Stimulated activated CD8-positive, alpha-beta memory T cell treated with anti-CD3 and anti-CD28 coated beads, Interleukin-7, amount 100 ng/mL, for 48 hours (primary cell): Measurements from ENCODE around the gene SAA1.

Experiments used
- DNase-seq, 2 donors: peaks; one replicate each; pipeline ENCODE4 v3.0.0-alpha.2; 2020; ENCODE audit warnings: low read depth in 1 of 2; ENCODE audit errors: extremely low read depth in 1 of 2

Gene SAA1

GRCh38 chr11:18308242-18308641 lies 42.2 kb downstream of the SAA1 start:
- DNase-seq: no peak

GRCh38 chr11:18309691-18310090 lies 43.6 kb downstream of the SAA1 start:
- no peak for DNase-seq

GRCh38 chr11:18310800-18311340 lies 44.8 kb downstream of the SAA1 start:
- DNase-seq: no peak

- DNase-seq: no peak
These were observed 45.9 kb downstream of the SAA1 start for GRCh38 chr11:18312012-18312411.

- no peak for DNase-seq
These were observed 46.8 kb downstream of the SAA1 start for GRCh38 chr11:18312663-18313420.

GRCh38 chr11:18313965-18314763 lies 48.1 kb downstream of the SAA1 start:
- DNase-seq: no peak

GRCh38 chr11:18314784-18315523 lies 48.9 kb downstream of the SAA1 start:
- no peak for DNase-seq

- DNase-seq: no peak
These were observed 49.8 kb downstream of the SAA1 start for GRCh38 chr11:18315893-18316292.

- no peak for DNase-seq
These were observed 51.5 kb downstream of the SAA1 start for GRCh38 chr11:18317551-18317950.
